CD4-positive, alpha-beta T cell treated with Interleukin-17A for 4 hours (primary cell): ENCODE measurements around the gene CLDND2.

Experiments
- DNase-seq: peaks from one replicate; pipeline ENCODE4 v3.0.0-alpha.2; 2020; ENCODE audit warnings: mixed read lengths

CLDND2 gene

DNA sequence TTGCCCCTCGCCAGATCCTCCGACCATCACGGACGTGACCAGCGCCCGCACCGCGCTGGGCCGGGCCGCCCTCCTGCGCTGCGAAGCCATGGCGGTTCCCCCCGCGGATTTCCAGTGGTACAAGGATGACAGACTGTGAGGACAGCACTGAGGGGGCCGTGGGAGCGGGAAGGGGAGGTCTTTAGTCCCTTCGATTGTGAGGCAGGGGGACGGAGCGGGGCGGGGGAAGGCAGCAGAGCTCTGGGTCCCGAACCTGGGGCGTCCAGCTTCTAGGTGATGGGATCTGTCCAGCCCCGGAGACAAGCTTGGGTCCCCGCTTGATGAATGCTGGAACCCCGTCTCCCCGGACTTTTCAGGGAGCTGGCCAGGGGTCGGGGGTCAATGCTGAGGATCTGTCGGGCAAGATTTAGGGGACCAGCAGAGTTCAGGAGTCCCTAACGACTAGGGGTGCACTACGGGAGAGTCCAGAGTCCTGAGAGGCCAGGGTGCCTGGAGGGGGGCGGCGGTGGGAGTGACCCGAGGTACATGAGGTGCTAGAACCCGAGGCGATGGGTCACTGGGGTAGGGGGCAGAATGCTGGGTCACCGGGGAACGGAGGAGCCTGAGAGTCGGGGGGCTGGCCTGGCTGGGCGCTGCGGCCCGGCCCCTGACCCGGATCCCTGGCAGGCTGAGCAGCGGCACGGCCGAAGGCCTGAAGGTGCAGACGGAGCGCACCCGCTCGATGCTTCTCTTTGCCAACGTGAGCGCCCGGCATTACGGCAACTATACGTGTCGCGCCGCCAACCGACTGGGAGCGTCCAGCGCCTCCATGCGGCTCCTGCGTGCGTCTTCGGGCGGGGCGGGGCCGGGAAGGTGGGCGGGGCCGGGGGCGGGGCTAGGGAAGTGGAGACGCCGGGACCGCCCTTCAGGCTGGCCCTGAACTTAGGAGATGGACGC lies 41.5 kb downstream of the CLDND2 start:
- peak; percentile 61 for DNase-seq

DNA sequence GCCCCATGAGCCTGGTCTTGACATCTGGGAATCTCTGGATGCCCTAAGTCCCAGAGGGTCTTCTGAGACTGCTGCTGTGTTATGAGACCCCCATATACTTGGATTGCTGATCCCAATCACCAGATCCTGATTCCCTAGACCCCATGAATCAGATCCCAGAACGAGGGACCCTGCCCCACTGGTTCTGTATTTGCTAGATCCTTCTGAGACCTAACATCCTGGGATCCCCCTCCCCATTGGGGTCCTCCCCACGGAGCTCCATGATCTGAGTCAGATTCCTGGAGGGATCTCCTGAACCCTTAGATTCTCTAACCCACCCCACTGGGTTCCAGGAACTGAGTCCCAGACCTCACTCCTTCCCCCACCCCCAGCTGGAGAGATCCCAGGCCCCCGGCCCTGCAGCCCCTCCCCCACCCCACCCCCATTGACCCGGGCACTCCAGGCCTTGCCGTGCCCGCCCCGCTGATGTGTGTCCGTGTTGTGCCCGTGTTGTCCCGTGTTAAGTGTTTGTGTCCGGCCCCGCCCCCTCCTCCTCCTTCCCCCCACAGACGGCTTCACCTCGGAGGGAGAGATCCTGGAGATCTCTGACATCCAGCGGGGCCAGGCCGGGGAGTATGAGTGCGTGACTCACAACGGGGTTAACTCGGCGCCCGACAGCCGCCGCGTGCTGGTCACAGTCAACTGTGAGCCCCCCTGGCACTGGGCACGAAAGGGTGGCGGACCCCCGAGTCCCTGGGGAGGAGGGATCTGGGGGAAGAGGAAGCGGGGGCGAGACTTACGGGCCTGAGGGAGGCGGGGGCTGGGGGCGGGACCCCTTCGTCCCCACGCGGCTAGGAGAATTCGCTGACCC lies 42.4 kb downstream of the CLDND2 start:
- no peak for DNase-seq

DNA sequence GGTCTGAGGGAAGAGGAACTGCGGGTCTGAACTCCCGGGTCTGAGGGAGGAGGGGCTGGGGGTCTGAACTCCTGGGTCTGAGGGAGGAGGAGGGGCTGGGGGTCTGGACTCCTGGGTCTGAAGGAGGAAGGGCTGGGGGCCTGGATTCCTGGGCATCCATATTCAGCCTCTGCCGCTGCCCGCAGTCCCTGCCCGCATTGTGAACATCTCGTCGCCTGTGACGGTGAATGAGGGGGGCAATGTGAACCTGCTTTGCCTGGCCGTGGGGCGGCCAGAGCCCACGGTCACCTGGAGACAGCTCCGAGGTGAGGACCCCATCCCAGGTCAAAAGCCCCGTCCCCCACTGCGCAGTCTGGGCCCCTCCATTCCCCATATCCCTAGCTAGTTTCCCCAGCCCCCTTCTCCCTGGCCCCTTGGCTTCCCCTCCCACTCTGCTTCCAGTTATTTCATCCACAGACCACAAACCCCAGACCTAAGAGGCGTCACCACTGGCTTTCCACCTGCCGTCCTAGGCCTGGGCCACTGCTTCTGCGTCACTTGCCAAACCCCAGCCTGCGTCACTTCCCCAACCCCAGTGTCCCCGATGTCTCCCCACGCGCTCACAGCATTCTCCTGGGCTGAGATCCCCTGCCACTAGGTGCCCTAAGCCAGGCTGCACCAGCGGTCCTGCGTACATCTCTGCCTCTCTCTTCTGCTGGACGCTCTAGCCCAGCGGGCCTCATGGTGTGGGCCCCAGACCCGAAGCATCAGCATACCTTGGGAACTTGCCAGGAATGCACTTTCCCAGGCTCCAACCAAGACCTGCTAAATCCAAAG lies 43.4 kb downstream of the CLDND2 start:
- DNase-seq = no peak

DNA sequence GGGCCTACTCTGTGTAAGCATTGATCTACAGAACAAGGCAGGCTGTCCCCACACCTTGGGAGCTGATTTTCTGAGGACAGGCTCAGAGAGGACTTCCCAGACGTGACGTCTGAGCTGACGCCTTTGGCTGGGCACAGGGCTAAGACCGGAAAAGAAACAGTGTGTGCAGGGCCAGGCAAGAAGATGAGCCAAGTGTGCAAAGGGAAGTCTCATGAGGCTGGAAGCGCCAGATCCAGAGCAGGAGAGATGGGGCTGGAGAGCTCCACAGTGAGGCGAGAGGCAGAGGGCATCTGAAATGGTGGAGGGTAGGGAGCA lies 44.7 kb downstream of the CLDND2 start:
- DNase-seq = no peak

DNA sequence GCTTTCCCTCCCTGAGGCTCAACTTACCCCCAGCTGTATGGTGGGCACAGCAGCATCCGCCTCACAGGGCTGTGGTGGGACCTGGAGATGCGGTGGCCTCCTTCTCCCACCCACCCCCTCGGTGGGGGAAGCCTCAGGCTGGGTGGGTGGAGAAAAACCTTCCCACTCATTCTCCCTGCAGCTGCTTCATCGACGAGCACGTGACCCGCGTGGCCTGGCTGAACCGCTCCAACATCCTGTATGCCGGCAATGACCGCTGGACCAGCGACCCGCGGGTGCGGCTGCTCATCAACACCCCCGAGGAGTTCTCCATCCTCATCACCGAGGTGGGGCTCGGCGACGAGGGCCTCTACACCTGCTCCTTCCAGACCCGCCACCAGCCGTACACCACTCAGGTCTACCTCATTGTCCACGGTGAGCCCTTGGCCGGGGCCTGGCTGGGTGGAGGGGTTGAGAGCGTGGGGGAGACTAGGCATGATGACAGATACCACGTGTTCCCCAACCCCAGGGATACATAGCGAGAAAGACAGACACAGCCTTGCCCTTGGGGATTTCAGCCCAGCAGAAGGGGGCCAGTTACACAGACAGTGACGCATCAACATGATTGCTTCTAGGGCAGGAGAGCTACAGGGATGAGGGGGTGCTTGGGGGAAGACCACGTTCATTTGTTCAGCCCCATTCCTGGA lies 45.2 kb downstream of the CLDND2 start:
- no peak for DNase-seq

DNA sequence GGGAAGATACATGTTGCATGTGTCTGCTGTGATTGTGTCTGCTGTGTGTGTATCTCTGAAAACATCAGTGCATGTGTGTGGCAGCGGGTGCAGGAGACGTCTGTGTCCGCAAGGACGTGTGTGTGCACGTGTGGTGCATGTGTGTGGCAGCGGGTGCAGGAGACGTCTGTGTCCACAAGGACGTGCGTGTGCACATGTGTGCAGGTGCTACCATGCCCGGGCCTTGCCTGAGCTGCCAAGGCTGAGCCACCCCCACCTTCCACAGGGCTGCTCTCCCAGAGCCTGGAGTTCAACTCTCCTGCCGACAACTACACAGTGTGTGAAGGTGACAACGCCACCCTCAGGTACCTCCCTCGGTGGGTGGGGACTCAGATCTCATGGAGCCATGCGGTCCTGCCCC lies 47.0 kb downstream of the CLDND2 start:
- DNase-seq = no peak

DNA sequence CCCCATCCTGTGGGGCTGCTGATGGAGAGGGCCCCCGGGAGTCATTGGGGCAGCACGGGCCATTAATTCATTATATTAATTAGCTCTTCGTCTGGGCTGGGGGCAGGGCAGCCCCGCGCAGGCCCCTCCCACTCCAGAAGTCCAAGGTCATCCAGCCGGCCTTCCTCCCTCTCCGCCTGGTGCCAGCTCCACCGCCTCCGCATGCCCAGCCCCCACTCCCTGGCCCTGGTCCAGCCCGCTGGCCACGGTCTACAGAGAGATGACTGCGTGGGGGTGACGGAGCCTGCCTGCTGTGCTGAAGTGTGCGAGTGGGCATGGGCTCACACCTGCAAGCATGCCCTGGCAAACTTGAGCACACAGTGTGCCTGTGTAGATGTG lies 48.5 kb downstream of the CLDND2 start:
- no peak for DNase-seq

DNA sequence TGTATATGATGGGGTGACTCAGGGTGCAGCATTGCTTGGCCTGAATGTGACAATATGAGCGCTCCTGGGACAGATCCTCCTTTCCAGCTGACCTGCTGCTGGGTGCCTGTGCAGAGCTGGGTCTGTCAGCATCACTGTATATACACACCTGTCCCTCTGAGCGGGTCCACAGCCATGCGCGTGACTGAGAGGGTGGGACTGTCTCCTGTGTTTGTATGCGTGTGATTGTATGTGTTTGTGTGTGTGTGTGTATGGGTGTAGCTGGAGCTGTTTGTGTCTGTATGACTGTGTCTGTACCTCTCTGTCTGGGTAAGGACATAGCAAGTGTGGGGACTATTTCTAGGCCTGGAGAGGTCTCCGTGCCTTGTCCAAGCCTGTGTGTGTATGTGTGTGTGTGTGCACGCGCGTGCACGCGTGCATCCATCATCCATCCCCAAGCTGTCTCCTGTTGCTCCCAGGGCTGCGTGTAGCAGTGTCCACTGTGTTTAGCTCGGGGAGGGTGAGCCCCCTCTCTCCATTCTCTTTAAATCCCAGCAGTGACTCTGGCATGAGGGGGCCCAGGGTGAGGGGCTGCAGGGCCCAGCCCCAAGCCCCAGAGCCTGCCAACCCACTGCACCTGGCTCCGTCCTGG lies 49.0 kb downstream of the CLDND2 start:
- DNase-seq = no peak

DNA sequence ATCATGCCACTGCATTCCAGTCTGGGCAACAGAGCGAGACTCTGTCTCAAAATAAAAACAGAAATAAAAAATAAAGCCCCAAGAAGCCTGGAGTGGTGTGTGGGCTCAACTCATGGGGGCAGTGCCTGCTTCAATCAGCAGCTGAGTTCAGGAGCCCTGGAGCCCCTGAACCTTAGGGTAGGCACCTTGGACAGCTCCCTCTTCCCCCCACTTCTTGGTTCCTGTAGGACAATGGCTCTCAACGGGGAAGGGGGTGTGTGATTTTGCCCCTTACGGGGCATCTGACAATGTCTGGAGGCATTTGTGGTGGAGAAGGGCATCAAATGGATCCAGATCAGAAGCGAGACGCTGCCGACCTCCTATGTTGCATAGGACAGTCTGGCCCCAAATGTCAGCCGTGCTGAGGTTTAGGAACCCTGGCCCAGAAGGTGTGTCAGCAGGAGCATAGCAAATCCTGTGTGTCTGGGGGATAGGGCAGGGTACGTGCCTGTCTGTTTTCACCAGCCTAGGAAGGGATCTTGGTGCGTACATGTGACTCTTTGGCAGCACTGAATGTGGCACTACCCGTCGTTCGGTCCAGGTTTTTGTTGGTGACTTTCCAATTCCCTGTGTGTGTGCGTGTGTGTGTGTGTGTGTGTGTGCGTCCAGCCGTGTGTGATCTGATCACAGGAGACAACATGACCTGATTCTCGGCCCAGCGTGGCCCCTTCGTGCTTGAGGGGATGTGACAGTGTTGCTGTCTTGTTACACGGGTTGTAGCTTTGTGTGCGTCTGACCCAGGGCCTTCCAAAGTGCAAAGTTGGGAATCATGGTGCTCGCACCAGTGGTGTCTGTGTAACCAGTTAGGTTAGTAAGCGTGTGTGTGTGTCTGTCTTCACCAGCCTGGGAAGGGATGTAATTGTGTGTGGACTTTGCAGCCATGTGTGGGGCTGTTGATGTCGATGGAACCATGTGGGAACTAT lies 49.8 kb downstream of the CLDND2 start:
- no peak for DNase-seq

DNA sequence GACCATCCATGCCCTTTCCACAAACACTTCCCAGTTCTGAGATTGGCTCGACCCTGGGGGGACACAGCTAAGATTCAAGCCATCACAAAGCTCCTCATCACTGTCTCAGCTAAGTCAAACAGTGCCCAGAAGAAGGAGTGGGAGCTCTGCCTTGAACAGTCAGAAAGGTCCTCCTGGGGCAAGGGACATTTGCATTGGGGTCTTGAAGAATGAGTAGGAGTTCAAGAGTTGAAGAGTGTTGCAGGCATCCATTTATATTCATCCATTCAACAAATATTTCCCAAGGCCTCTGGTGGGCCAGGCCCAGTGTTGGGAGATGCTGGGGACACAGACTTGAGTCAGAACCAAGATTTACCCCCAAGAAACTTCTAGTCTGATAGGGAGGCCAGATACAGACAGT lies 50.8 kb downstream of the CLDND2 start:
- DNase-seq = no peak

DNA sequence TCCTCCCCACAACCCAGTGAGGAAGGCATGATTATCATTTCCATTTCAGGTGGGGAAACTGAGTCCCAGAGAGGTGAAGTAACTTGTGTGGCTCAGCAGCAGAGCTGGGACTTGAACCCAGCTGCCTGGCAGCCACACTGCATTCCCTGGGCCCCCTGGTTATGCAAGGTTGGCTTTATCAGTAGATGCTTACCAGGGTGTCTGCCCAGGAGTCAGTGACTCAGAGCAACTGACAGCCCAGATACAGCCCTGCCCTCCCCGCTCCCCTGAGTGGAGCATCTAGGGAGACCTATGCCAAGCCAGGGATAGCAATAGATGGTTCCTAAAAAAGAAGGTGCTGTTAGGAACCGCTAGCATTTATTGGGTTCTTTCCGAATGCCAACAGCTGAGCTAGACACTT lies 51.4 kb downstream of the CLDND2 start:
- no peak for DNase-seq
